HAP-1 (cell line): ENCODE results near the gene PLEKHA4.
"Not testable (repeated sequence)": the region's sequence is repeated elsewhere in the genome, so short reads cannot be mapped to it uniquely, and the experiment has no call there.

Experiments
- DNase-seq, 2 experiments: peaks; one replicate each; pipeline ENCODE4 v3.0.0-alpha.2; 2016 to 2020; ENCODE audit warnings: low spot score in 2 of 2
- H3K27me3 ChIP-seq: fragments of 250-450 bp; sonication (Bioruptor Pico); 2 replicates; pipeline ENCODE4 v1.5.1; 2020; ENCODE audit warnings: low read depth, mild to moderate bottlenecking, moderate library complexity
- H3K36me3 ChIP-seq: fragments of 250-450 bp; sonication (Bioruptor Pico); replicated peaks from 2 replicates; pipeline ENCODE4 v1.5.1; 2020; ENCODE audit warnings: mild to moderate bottlenecking
- H3K4me1 ChIP-seq: fragments of 250-450 bp; sonication (Bioruptor Pico); 2 replicates; pipeline ENCODE4 v1.5.1; 2020; ENCODE audit warnings: mild to moderate bottlenecking
- H3K4me3 ChIP-seq: fragments of 250-450 bp; sonication (Bioruptor Pico); 2 replicates; pipeline ENCODE4 v1.5.1; 2020; ENCODE audit warnings: mild to moderate bottlenecking, moderate library complexity
- H3K9me3 ChIP-seq: fragments of 250-450 bp; sonication (Bioruptor Pico); 2 replicates; pipeline ENCODE4 v1.5.1; 2020; ENCODE audit warnings: mild to moderate bottlenecking, moderate library complexity
- in situ Hi-C: fragments of 300-500 bp; cut with MboI; formaldehyde crosslinking; loops from 3 replicates; pipeline ENCODE4 v1.14.3; 2020; ENCODE audit warnings: low sequenced_read_pairs, inconsistent platforms, mixed read lengths

PLEKHA4 gene

DNA sequence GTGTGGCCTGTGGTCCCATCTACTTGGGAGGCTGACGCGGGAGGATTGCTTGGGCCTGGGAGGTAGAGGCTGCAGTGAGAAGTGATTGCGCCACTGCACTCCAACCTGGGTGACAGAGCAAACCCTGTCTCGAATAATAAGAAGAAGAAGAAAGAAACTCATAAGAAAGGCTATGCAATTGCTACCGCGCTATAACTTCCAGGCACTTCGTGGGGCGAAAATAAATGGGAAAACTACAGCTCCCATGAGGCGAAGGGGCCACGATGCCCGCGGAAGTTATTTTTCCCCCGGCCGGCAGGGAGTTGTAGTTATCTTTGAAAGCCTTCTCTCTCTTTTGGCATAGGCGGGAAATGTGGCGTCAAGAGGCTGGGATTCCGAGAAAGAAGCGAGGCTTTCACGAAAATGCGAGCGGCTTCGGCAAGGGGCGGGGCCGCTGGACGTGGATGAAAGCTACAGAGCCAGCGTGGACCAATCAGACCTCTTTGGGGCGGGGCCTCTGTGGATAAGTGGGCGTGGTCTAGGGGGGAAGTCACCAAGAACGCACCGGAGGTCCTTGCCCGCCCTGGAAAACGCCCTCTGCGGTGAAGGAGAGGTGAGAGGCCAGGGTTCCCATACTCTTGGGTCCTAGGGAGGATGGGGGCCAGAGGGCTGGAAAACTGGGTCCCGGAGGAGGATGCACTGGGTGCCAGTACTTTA is 31.5 kb upstream of the PLEKHA4 start, which contains the start of gene NUCB1:
NUCB1 (plus strand) TSS at position 532 of the 696 bp plus-strand sequence. CDS start 485 bp downstream, outside the sequence.
- peak within 1 kb of the TSS; percentile 47 for H3K4me3 ChIP-seq
- H3K27me3 ChIP-seq, result no peaks in the 10 kb centered on the region
- H3K4me1 ChIP-seq, result peaks cover 15% of the 10 kb centered on the region
- no peaks in the 10 kb centered on the region for H3K9me3 ChIP-seq
- peaks cover 6% of the 10 kb centered on the region for H3K36me3 ChIP-seq
- DNase-seq, result peak; percentile 96 to 100
- in situ Hi-C loops, result no loop called here

DNA sequence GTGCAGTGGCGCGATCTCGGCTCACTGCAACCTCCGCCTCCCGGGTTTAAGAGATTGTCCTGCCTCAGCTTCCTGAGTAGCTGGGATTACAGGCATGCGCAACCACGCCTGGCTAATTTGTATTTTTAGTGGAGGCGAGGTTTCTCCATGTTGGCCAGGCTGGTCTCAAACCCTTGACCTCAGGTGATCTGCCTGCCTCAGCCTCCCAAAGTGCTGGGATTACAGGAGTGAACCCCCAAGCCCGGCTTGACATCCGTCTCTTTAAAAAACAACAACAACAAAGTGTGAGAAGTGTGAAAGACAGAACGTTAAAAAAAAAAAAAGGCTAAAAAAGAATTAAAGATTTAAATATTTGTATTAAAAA is 31.0 kb upstream of the PLEKHA4 start:
- H3K27me3 ChIP-seq, H3K9me3 ChIP-seq, in situ Hi-C loops, DNase-seq, H3K36me3 ChIP-seq: not testable (repeated sequence)
- peaks cover 15% of the 10 kb centered on the region for H3K4me1 ChIP-seq
- peak overlapping the region; percentile 47 for H3K4me3 ChIP-seq

GRCh38 chr19:48897181-48897580 is 28.8 kb upstream of the PLEKHA4 start:
- H3K9me3 ChIP-seq, result no peaks in the 10 kb centered on the region
- in situ Hi-C loops, result no loop called here
- DNase-seq, result no peak
- H3K36me3 ChIP-seq, result peaks cover 6% of the 10 kb centered on the region
- H3K4me1 ChIP-seq, result peaks cover 15% of the 10 kb centered on the region
- H3K27me3 ChIP-seq, result no peaks in the 10 kb centered on the region
- H3K4me3 ChIP-seq, result no peak overlapping the region

DNA sequence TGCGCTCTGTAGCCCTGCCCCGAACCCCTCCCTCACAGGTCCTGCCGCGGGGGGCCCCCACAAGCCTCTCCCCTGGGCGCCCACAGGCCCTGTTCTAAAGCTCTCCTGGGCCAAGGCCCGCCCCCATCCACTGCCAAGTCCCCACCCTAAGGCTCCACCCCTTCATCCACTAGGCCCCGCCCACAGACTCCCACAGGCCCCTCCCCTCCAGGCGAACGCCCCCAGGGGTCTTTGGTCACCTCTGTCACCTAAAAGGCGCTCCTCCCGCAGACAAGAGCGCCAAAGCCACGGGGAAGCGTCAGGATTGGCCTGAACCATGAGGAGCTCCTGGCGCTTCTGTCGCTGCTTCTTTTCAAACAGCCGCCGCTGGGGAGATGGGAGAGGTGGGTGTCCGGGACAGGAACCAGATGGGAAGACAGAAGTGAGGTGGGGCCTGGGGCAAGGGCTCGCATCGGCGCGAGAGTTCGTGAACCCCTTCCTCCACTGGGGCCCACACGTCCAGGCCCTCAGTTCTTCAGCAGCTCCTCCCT is 27.8 kb upstream of the PLEKHA4 start:
- no peak overlapping the region for H3K4me3 ChIP-seq
- H3K4me1 ChIP-seq, result peaks cover 11% of the 10 kb centered on the region
- H3K9me3 ChIP-seq, result no peaks in the 10 kb centered on the region
- no peaks in the 10 kb centered on the region for H3K27me3 ChIP-seq
- peak in 1 of 2 experiments; percentile 45 for DNase-seq
- H3K36me3 ChIP-seq, result no peaks in the 10 kb centered on the region; the same call in 1 of the 2 replicates
- in situ Hi-C loops, result no loop called here

- in situ Hi-C loops, result no loop called here
- Histone ChIP-seq H3K36me3 (no peaks in the 10 kb centered on the region), H3K4me3 (no peak overlapping the region), H3K4me1 (peaks cover 9% of the 10 kb centered on the region), H3K9me3 (no peaks in the 10 kb centered on the region), H3K27me3 (no peaks in the 10 kb centered on the region)
- DNase-seq, result no peak
Measured at GRCh38 chr19:48895226-48895625, 26.8 kb upstream of the PLEKHA4 start.

DNA sequence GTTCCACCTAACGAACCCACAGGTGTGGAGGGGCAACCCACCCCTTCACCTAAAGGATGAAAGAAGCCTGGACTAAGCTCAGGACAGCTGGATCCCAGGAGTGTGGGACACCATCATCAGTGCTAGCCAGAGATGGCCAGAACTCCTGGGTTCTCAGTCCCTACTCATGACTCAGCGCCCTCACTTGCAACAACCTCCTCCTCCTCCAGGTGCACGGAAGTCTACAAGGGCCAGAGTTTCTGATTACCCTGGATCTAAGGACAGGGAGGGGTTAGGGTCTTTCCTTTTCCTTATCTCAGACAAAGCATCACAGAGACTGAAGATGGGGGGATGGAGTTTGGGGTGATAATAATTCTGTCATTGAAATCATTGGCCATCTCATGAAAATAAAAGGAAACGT is 22.1 kb upstream of the PLEKHA4 start:
- Histone ChIP-seq H3K4me3 (no peak overlapping the region), H3K36me3 (no peaks in the 10 kb centered on the region), H3K4me1 (peaks cover 11% of the 10 kb centered on the region), H3K27me3 (no peaks in the 10 kb centered on the region), H3K9me3 (no peaks in the 10 kb centered on the region)
- DNase-seq, result no peak
- in situ Hi-C loops, result no loop called here

- in situ Hi-C loops, H3K4me3 ChIP-seq, H3K9me3 ChIP-seq, DNase-seq, H3K36me3 ChIP-seq, H3K27me3 ChIP-seq: not testable (repeated sequence)
- H3K4me1 ChIP-seq, result peaks cover 11% of the 10 kb centered on the region
Measured at GRCh38 chr19:48889496-48889895, 21.1 kb upstream of the PLEKHA4 start.

GRCh38 chr19:48887861-48888612 is 19.6 kb upstream of the PLEKHA4 start:
- Histone ChIP-seq H3K9me3 (no peaks in the 10 kb centered on the region), H3K4me1 (peaks cover 11% of the 10 kb centered on the region), H3K36me3 (no peaks in the 10 kb centered on the region), H3K27me3 (no peaks in the 10 kb centered on the region), H3K4me3 (no peak overlapping the region)
- no peak for DNase-seq
- in situ Hi-C loops, result no loop called here

- no peaks in the 10 kb centered on the region for H3K9me3 ChIP-seq
- no peak for DNase-seq
- in situ Hi-C loops, result no loop called here
- H3K27me3 ChIP-seq, result no peaks in the 10 kb centered on the region
- no peaks in the 10 kb centered on the region for H3K4me1 ChIP-seq
- no peak overlapping the region for H3K4me3 ChIP-seq
- H3K36me3 ChIP-seq, result no peaks in the 10 kb centered on the region
Measured at GRCh38 chr19:48883726-48884125, 15.3 kb upstream of the PLEKHA4 start.

DNA sequence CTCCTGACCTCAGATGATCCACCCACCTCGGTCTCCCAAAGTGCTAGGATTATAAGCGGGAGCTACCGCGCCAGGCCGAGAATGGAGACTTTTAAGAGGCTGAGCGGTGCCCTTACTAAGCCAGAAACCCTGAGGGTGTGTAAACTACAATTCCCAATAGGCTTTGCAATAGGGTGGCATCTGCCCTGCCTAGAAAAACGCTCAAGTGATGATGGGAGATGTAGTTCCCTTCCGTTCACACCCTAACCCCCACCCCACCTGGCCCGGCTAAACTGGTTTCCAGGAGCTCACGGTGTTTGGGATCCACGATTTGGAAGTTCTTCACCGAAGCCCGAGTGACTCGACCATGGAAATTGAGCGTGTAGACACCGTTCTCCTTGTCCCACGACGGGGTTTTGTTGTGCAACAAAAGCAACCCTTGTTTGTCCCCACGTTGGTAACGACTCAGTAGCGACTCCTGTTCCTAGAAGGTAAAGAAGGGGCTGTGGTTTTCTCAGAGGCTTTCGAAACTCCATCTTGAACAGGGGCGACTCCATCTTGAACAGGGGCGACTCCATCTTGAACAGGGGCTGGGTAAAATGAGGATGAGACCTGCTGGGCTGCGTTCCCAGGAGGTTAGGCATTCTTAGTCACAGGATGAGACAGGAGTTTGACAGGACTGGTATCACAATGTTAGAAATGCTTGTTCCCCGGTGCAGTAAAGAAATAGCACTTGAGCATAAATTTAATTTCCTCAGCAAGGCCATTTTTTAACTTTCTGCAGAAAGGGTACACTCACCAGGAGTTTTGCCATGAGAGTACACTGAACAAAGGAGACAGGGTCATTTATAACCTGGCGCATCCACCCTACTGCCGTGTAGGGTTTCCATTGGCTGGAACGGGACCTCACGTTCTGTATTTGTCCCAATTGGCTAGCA is 13.6 kb upstream of the PLEKHA4 start:
- no peak overlapping the region for H3K4me3 ChIP-seq
- no peaks in the 10 kb centered on the region for H3K27me3 ChIP-seq
- DNase-seq, result no peak
- in situ Hi-C loops, result no loop called here
- no peaks in the 10 kb centered on the region for H3K9me3 ChIP-seq
- H3K4me1 ChIP-seq, result no peaks in the 10 kb centered on the region
- H3K36me3 ChIP-seq, result no peaks in the 10 kb centered on the region; the same call in none of the 2 replicates

GRCh38 chr19:48879696-48880095 is 11.3 kb upstream of the PLEKHA4 start:
- in situ Hi-C loops, DNase-seq, H3K27me3 ChIP-seq, H3K4me3 ChIP-seq, H3K9me3 ChIP-seq: not testable (repeated sequence)
- Histone ChIP-seq H3K4me1 (peaks cover 14% of the 10 kb centered on the region), H3K36me3 (peaks cover 16% of the 10 kb centered on the region)

DNA sequence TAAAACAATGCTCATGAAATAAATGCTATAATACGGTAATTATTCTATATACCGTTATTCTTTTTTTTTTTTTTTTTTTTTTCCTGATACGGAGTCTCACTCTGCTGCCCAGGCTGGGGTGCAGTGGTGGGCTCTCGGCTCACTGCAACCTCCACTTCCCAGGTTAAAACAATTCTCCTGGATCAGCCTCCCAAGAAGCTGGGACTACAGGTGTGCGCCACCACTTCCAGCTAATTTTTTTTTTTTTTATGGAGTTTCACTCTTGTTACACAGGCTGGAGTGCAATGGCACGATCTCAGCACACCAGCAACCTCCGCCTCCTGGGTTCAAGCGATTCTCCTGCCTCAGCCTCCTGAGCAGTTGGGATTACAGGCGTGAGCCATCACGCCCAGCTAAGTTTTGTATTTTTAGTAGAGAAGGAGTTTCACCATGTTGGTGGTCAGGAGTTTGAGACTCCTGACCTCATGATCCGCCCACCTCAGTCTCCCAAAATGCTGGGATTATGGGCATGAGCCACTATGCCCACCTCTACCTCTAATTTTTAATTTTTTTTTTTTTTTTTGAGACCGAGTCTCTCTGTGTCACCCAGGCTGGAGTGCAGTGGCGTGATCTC is 10.7 kb upstream of the PLEKHA4 start:
- H3K4me1 ChIP-seq, result peaks cover 19% of the 10 kb centered on the region
- H3K4me3 ChIP-seq, result no peak overlapping the region
- H3K27me3 ChIP-seq, result no peaks in the 10 kb centered on the region
- no peak for DNase-seq
- H3K9me3 ChIP-seq, result no peaks in the 10 kb centered on the region
- in situ Hi-C loops, result no loop called here
- peaks cover 22% of the 10 kb centered on the region for H3K36me3 ChIP-seq
